Smooth muscle cell (in vitro differentiated cells): ENCODE data around the gene OPN1LW. TPM values are rescaled to one million over a fixed set of nuclear protein-coding genes. Genes with fewer than 3 reads are reported as not detected.

Source experiments
- DNase-seq: peaks from one replicate; lab custom pipeline; 2025; ENCODE audit not compliant: unreplicated experiment; lab: John Stamatoyannopoulos, UW
- H2AFZ ChIP-seq: fragments of 200-600 bp; sonication (generic); 2 replicates; pipeline ENCODE4 v1.6.0; 2016; ENCODE audit warnings: antibody characterized with exemption, low read depth, mild to moderate bottlenecking
- H3F3A ChIP-seq: fragments of 200-600 bp; sonication (generic); 2 replicates; pipeline ENCODE4 v1.6.0; 2017; ENCODE audit warnings: antibody characterized with exemption, low read depth
- H3K27ac ChIP-seq: fragments of 200-600 bp; sonication (generic); 2 replicates; pipeline ENCODE4 v1.5.1; 2016; ENCODE audit warnings: low read depth, mild to moderate bottlenecking
- H3K27me3 ChIP-seq: fragments of 200-600 bp; sonication (generic); 2 replicates; pipeline ENCODE4 v1.6.1; 2016; ENCODE audit warnings: low read depth, mild to moderate bottlenecking
- H3K36me3 ChIP-seq: fragments of 200-600 bp; sonication (generic); 2 replicates; pipeline ENCODE4 v1.5.1; 2016; ENCODE audit warnings: low read depth
- H3K4me1 ChIP-seq: fragments of 200-600 bp; sonication (generic); 2 replicates; pipeline ENCODE4 v1.5.1; 2016; ENCODE audit warnings: low read depth
- H3K4me2 ChIP-seq: fragments of 200-600 bp; sonication (generic); 2 replicates; pipeline ENCODE4 v1.6.0; 2016; ENCODE audit warnings: mild to moderate bottlenecking
- H3K4me3 ChIP-seq: fragments of 200-600 bp; sonication (generic); 2 replicates; pipeline ENCODE4 v1.5.1; 2016; ENCODE audit warnings: mild to moderate bottlenecking
- H3K79me2 ChIP-seq: fragments of 200-600 bp; sonication (generic); 2 replicates; pipeline ENCODE4 v1.6.0; 2016; ENCODE audit warnings: low read depth, mild to moderate bottlenecking
- H3K9ac ChIP-seq: fragments of 200-600 bp; sonication (generic); 2 replicates; pipeline ENCODE4 v1.6.0; 2016; ENCODE audit warnings: low read depth
- H3K9me3 ChIP-seq: fragments of 200-600 bp; sonication (generic); replicated peaks from 2 replicates; pipeline ENCODE4 v1.5.1; 2016; ENCODE audit warnings: low read depth
- H4K20me1 ChIP-seq: fragments of 200-600 bp; sonication (generic); 2 replicates; pipeline ENCODE4 v1.6.0; 2016; ENCODE audit warnings: low read depth
- CTCF ChIP-seq: fragments of 200-600 bp; sonication (generic); IDR thresholded peaks from 2 replicates; pipeline ENCODE4 v1.5.1; 2017; ENCODE audit warnings: borderline replicate concordance, mild to moderate bottlenecking, antibody characterized with exemption; ENCODE audit not compliant: insufficient read depth, poor library complexity, severe bottlenecking
- WGBS: methylation state at CpG from one replicate; pipeline ENCODE4 v1.1.7; 2016; ENCODE audit warnings: low lambda C conversion rate; 5-methylcytosine and 5-hydroxymethylcytosine counted together
- polyA plus RNA-seq: library from polyadenylated mRNA; unstranded; fragments of >200 nt; fragmentation: Nextera tagmentation; extraction: Ambion mirVana; gene quantifications from 2 replicates; pipeline ENCODE4 v1.2.1, GENCODE V29; 2016
- total RNA-seq: library from RNA; depleted of rRNA; stranded (reverse); fragments of >200 nt; gene quantifications from 2 replicates; pipeline ENCODE4 v1.2.3, GENCODE V29; 2014

OPN1LW gene
- total and polyA plus RNA-seq, 2 experiments from 2014 or later = not detected

- H3K79me2 ChIP-seq = no peaks in the 10 kb centered on the region
- no peaks in the 10 kb centered on the region for H3F3A ChIP-seq
- 84% methylated on average over 21 of the region's 22 CpGs for WGBS
- no peak overlapping the region for H2AFZ ChIP-seq
- H3K4me3 ChIP-seq = no peak overlapping the region
- no peak for DNase-seq
- H3K36me3 ChIP-seq = no peaks in the 10 kb centered on the region
- no peaks in the 10 kb centered on the region for H3K4me1 ChIP-seq
- H4K20me1 ChIP-seq = no peaks in the 10 kb centered on the region
- H3K9me3 ChIP-seq = no peaks in the 10 kb centered on the region
- H3K27ac ChIP-seq = no peak overlapping the region
- no peak overlapping the region for H3K9ac ChIP-seq
- no peaks in the 10 kb centered on the region for H3K27me3 ChIP-seq
- no peak overlapping the region for H3K4me2 ChIP-seq
- TF ChIP-seq CTCF = no peak
These were observed 20.5 kb upstream of the OPN1LW start for GRCh38 chrX:154123241-154124219.

- H3K9me3 ChIP-seq = no peaks in the 10 kb centered on the region
- no peak overlapping the region for H3K27ac ChIP-seq
- H3K27me3 ChIP-seq = no peaks in the 10 kb centered on the region
- no peaks in the 10 kb centered on the region for H3F3A ChIP-seq
- no peak for TF ChIP-seq CTCF
- H3K9ac ChIP-seq = no peak overlapping the region
- H2AFZ ChIP-seq = no peak overlapping the region
- DNase-seq = no peak
- H3K36me3 ChIP-seq = no peaks in the 10 kb centered on the region
- no peak overlapping the region for H3K4me3 ChIP-seq
- WGBS = 90% methylated on average over 25 of the region's 30 CpGs
- H3K4me1 ChIP-seq = no peaks in the 10 kb centered on the region
- no peaks in the 10 kb centered on the region for H4K20me1 ChIP-seq
- no peaks in the 10 kb centered on the region for H3K79me2 ChIP-seq
- H3K4me2 ChIP-seq = no peak overlapping the region
These were observed 18.5 kb upstream of the OPN1LW start for GRCh38 chrX:154125391-154126040.

GRCh38 chrX:154126101-154126500 is 17.9 kb upstream of the OPN1LW start:
- Histone ChIP-seq H3F3A (no peaks in the 10 kb centered on the region), H3K36me3 (no peaks in the 10 kb centered on the region), H3K9ac (no peak overlapping the region), H4K20me1 (no peaks in the 10 kb centered on the region), H3K4me3 (no peak overlapping the region), H3K4me1 (no peaks in the 10 kb centered on the region), H2AFZ (no peak overlapping the region), H3K4me2 (no peak overlapping the region), H3K9me3 (no peaks in the 10 kb centered on the region), H3K27me3 (no peaks in the 10 kb centered on the region), H3K27ac (no peak overlapping the region), H3K79me2 (no peaks in the 10 kb centered on the region)
- 92% methylated on average over 11 of the region's 11 CpGs for WGBS
- no peak for TF ChIP-seq CTCF
- no peak for DNase-seq
